Ishikawa (cell line): ENCODE results near the gene PTPRD.

ENCODE experiments used
- CEBPB ChIP-seq: IDR thresholded peaks from 2 replicates; pipeline ENCODE4 v1.6.1; 2012
- CREB1 ChIP-seq: IDR thresholded peaks from 2 replicates; pipeline ENCODE4 v1.6.1; 2012; ENCODE audit warnings: low read depth
- EGR1 ChIP-seq: IDR thresholded peaks from 2 replicates; pipeline ENCODE4 v1.6.1; 2012
- EP300 ChIP-seq: IDR thresholded peaks from 2 replicates; pipeline ENCODE4 v1.6.1; 2012; ENCODE audit warnings: borderline replicate concordance
- FOXM1 ChIP-seq: IDR thresholded peaks from 2 replicates; pipeline ENCODE4 v1.6.1; 2012; ENCODE audit warnings: low read depth, borderline replicate concordance
- MAX ChIP-seq: IDR thresholded peaks from 2 replicates; pipeline ENCODE4 v1.6.1; 2012
- NFIC ChIP-seq: IDR thresholded peaks from 2 replicates; pipeline ENCODE4 v1.6.1; 2012
- RAD21 ChIP-seq: IDR thresholded peaks from 2 replicates; pipeline ENCODE4 v1.6.1; 2012; ENCODE audit warnings: low read depth
- TAF1 ChIP-seq: IDR thresholded peaks from 2 replicates; pipeline ENCODE4 v1.6.1; 2012; ENCODE audit warnings: low read depth, mild to moderate bottlenecking
- TCF12 ChIP-seq: IDR thresholded peaks from 2 replicates; pipeline ENCODE4 v1.6.1; 2012; ENCODE audit warnings: low read depth
- TEAD4 ChIP-seq: IDR thresholded peaks from 2 replicates; pipeline ENCODE4 v1.6.1; 2012
- YY1 ChIP-seq: IDR thresholded peaks from 2 replicates; pipeline ENCODE4 v1.6.1; 2012; ENCODE audit warnings: low read depth
- ZBTB7A ChIP-seq: IDR thresholded peaks from 2 replicates; pipeline ENCODE4 v1.6.1; 2012; ENCODE audit warnings: low read depth
- TF ChIP-seq, protein P1 (sequence below): IDR thresholded peaks from 2 replicates; pipeline ENCODE4 v1.6.1; 2012; ENCODE audit warnings: low read depth, mild to moderate bottlenecking
- TF ChIP-seq, protein P2 (sequence below): IDR thresholded peaks from 2 replicates; pipeline ENCODE4 v1.6.1; 2012

The PTPRD gene

GRCh38 chr9:8889100-8889499 is 1723.7 kb downstream of the PTPRD start:
- TF ChIP-seq, protein P1, sequence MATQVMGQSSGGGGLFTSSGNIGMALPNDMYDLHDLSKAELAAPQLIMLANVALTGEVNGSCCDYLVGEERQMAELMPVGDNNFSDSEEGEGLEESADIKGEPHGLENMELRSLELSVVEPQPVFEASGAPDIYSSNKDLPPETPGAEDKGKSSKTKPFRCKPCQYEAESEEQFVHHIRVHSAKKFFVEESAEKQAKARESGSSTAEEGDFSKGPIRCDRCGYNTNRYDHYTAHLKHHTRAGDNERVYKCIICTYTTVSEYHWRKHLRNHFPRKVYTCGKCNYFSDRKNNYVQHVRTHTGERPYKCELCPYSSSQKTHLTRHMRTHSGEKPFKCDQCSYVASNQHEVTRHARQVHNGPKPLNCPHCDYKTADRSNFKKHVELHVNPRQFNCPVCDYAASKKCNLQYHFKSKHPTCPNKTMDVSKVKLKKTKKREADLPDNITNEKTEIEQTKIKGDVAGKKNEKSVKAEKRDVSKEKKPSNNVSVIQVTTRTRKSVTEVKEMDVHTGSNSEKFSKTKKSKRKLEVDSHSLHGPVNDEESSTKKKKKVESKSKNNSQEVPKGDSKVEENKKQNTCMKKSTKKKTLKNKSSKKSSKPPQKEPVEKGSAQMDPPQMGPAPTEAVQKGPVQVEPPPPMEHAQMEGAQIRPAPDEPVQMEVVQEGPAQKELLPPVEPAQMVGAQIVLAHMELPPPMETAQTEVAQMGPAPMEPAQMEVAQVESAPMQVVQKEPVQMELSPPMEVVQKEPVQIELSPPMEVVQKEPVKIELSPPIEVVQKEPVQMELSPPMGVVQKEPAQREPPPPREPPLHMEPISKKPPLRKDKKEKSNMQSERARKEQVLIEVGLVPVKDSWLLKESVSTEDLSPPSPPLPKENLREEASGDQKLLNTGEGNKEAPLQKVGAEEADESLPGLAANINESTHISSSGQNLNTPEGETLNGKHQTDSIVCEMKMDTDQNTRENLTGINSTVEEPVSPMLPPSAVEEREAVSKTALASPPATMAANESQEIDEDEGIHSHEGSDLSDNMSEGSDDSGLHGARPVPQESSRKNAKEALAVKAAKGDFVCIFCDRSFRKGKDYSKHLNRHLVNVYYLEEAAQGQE = no peak
- no peak for TF ChIP-seq TAF1
- TF ChIP-seq, protein P2, sequence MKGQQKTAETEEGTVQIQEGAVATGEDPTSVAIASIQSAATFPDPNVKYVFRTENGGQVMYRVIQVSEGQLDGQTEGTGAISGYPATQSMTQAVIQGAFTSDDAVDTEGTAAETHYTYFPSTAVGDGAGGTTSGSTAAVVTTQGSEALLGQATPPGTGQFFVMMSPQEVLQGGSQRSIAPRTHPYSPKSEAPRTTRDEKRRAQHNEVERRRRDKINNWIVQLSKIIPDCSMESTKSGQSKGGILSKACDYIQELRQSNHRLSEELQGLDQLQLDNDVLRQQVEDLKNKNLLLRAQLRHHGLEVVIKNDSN = no peak
- no peak for TF ChIP-seq NFIC
- no peak for TF ChIP-seq EP300

- TF ChIP-seq YY1 (no peak), ZBTB7A (no peak)
These were observed 1724.2 kb downstream of the PTPRD start for GRCh38 chr9:8888591-8888990.

DNA sequence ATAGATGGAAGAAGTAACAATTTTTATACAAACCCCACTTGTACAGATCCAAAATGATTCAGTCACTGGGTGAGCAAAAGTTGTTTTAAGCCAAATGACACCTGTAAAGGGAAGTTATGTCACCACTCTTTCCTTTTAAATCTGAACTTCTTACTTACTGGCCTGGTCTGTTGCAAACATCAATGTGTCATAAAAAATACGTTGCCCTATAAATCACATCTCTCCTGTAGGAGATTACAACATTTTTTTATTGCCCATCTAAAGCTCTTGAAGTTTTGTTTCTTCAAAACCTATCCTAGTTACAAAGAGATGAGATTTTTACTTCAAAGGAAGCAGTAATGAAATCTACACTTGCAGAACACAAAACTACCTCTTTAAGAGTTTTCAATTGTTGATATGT is 1725.4 kb downstream of the PTPRD start:
- TF ChIP-seq FOXM1 (no peak), TEAD4 (no peak), ZBTB7A (no peak)
- TF ChIP-seq, protein P1 = no peak

GRCh38 chr9:8883321-8883720 is 1729.5 kb downstream of the PTPRD start:
- TF ChIP-seq YY1 = no peak
- no peak for TF ChIP-seq RAD21
- no peak for TF ChIP-seq TCF12
- TF ChIP-seq CREB1 = no peak
- TF ChIP-seq TAF1 = no peak
- TF ChIP-seq NFIC = no peak
- TF ChIP-seq CEBPB = no peak
- no peak for TF ChIP-seq TEAD4
- TF ChIP-seq EP300 = no peak

GRCh38 chr9:8880060-8880459 is 1732.7 kb downstream of the PTPRD start:
- no peak for TF ChIP-seq FOXM1
- TF ChIP-seq, protein P2 = no peak

DNA sequence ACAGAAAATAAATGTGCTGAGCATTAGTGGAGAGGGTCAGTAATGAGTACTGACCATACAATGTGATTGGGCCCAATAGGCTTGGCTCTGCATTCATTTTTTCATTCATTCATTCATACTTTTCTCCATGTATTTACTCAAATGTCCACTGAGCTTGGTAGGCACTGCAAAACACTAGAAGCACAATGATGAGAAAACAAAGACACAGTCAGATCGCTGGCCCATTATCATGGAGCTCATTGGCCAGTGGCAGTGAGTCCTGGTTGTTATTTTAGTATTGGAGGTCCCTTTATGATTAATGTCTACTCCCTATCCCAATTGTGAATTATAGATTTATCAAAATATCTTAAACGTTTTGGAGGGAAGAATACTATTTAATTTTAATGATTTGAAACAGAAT is 1733.5 kb downstream of the PTPRD start:
- TF ChIP-seq TAF1 (no peak), EP300 (no peak)

DNA sequence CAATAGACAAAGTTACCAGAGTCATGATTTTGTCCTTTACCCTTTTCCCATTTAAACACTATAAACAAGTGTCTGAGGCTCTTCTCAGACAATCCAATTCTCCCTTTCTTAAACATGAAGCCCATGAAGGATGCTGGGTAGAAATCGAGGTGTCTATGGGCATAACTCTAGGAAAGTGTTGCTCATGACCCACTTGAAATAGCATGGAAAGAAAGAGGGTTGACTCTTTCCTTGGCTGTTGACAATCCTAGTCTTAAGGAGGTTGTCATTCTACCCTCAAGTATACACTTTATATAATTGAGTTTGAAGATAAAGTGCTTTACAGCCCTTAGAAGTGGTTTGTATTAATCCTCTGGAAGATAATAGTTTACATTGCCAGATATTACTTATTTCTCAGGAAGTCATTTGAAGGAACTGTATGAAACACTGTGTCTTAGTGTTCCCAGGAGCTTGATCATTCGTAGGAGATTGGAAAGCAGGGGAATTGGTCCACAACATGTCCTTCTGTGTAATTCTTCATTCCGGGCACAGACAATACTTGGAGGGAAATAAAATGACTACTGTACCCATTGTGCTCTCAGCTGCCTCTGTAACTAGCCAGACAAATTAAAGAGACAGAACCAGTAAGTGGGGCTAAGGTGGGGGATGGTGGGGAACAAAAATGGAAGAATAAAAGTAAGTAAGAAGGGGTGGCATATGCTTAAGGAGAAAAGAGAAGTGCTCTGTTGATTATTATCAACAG is 1734.9 kb downstream of the PTPRD start:
- TF ChIP-seq FOXM1 = no peak
- no peak for TF ChIP-seq TAF1
- no peak for TF ChIP-seq MAX
- TF ChIP-seq EP300 = no peak
- no peak for TF ChIP-seq NFIC
- TF ChIP-seq, protein P2 = no peak
- TF ChIP-seq CEBPB = no peak
- TF ChIP-seq EGR1 = no peak
- TF ChIP-seq, protein P1 = no peak
- TF ChIP-seq YY1 = no peak
- no peak for TF ChIP-seq TCF12
- no peak for TF ChIP-seq TEAD4
- TF ChIP-seq RAD21 = no peak
- no peak for TF ChIP-seq ZBTB7A
